NCI-H2227 (cell line): ENCODE results near the gene HECTD3.

Source experiments
- DNase-seq: peaks from one replicate; lab custom pipeline; 2025; ENCODE audit not compliant: unreplicated experiment; lab: John Stamatoyannopoulos, UW

Gene HECTD3

GRCh38 chr1:45010855-45011811 is at the start of gene HECTD3:
Gene HECTD3 (minus strand): TSS chr1:45011324. CDS start chr1:45011257, 67 bp downstream.
- peak; percentile 68 for DNase-seq

- no peak for DNase-seq
Observed at GRCh38 chr1:45059829-45060228, 48.7 kb upstream of the HECTD3 start.

- no peak for DNase-seq
Observed at GRCh38 chr1:45057542-45057941, 46.4 kb upstream of the HECTD3 start.

GRCh38 chr1:45051005-45051772 is 40.1 kb upstream of the HECTD3 start:
- DNase-seq = no peak

GRCh38 chr1:45047032-45047431 is 35.9 kb upstream of the HECTD3 start:
- DNase-seq = no peak

GRCh38 chr1:45044916-45045315 is 33.8 kb upstream of the HECTD3 start:
- DNase-seq = no peak

- DNase-seq = no peak
Observed at GRCh38 chr1:45043094-45043493, 32.0 kb upstream of the HECTD3 start.

- no peak for DNase-seq
Observed at GRCh38 chr1:45040297-45040696, 29.2 kb upstream of the HECTD3 start.

- DNase-seq = no peak
Observed at GRCh38 chr1:45038661-45039364, 27.7 kb upstream of the HECTD3 start.

GRCh38 chr1:45038240-45038639 is 27.1 kb upstream of the HECTD3 start:
- no peak for DNase-seq

GRCh38 chr1:45037456-45037855 is 26.3 kb upstream of the HECTD3 start:
- DNase-seq = no peak

GRCh38 chr1:45035631-45036301 is 24.6 kb upstream of the HECTD3 start:
- no peak for DNase-seq

GRCh38 chr1:45033356-45033755 is 22.2 kb upstream of the HECTD3 start:
- no peak for DNase-seq

GRCh38 chr1:45032837-45033236 is 21.7 kb upstream of the HECTD3 start:
- no peak for DNase-seq

GRCh38 chr1:45026446-45026845 is 15.3 kb upstream of the HECTD3 start:
- no peak for DNase-seq

GRCh38 chr1:45023663-45024062 is 12.5 kb upstream of the HECTD3 start:
- DNase-seq = no peak

GRCh38 chr1:45018599-45019230 is 7.6 kb upstream of the HECTD3 start:
- DNase-seq = peak; percentile 83

- DNase-seq = no peak
Observed at GRCh38 chr1:45016767-45017166, 5.6 kb upstream of the HECTD3 start.

GRCh38 chr1:45016090-45016697 is 5.1 kb upstream of the HECTD3 start:
- DNase-seq = no peak

GRCh38 chr1:45015683-45016082 is 4.6 kb upstream of the HECTD3 start:
- no peak for DNase-seq
